ENCODE data around the gene GET3.

Gene GET3

DNA sequence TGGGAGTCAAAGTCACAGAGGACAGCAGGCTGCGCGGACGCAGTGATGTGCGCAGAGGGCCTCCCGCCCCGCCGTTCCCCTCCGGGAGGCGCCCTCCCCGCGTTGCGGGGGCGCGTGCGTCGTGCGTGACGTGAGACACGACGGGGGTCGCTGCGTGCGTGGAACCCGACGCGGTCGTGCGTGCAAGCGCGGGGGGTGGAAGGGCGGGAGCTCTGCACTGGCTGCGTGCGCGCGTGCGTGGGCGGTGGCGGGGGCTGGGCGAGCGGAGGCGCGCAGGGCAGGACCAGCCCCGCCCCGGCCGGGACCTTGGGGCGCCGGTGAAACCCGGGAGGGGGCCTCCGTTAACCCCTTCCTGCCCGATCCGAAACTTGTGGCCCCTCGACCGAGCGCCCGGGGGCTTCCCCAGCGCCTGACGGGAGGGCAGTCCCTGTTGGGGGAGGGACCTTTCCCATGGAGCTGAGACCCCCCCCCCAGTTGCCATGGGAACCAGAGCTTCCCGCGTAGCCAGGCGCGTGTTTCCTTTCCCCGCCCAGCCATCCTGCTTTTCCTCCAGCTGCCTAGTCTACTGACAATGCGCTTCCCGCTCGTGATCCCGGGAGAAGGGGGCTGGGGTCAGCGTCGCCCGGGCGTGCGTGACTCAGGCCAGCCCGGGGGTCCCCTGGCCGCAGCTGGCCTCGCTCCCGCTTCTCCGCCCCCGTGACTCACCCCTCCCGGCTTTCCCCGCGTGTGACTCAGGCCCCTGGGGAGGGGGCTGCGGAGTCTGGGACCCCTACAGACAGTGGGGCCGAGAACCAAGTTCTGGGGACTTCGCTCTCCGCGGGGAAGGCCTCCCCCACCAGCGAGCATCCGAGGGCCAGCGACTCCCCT lies 45.4 kb downstream of the GET3 start:
- no peak for DNase-seq

GRCh38 chr19:12783291-12783848 lies 46.1 kb downstream of the GET3 start:
- no peak for DNase-seq

- DNase-seq: no peak
These were observed 46.6 kb downstream of the GET3 start for GRCh38 chr19:12783849-12784393.

DNA sequence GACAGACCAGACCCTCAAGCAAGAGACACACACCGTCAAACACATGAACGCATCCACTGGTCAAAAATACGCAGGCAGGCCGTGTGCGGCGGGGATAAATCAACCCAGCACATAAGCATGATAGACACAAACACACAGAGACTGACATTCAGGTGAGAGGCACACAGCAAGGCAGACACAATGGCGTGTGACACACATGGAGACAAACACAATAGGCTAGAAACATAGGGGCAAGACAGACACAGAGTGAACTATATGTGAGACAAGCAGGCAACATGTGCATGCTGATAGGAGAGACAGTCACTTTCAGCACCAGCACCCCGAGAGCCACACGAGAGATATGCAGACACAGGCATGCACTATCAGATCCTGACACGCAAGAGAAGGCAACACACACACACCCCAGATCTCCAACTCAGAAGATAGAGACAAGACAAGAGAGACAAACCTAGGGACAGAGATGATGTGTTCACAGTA lies 47.1 kb downstream of the GET3 start:
- DNase-seq: no peak

DNA sequence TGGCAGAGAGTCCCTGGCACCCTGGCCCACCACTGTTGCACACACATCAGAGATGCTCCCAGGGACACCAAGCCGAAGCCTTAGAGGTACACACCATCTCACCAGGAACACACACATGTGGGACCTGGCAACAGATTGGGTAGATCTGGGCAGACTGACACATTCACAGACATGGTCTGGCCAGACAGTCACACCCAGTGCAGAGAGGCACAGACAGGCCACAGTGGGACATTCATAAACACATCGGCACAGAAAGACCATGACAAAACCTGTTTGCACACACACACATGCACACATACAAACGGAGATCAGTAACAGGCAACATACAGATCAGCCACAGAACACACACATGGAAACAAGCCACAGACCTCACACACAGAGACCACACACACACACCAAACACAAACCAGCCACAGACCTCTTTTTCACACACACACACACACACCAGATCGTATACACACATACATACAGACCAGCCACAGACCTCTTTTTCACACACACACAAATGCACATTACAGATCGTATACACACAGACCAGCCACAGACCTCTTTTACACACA lies 47.7 kb downstream of the GET3 start:
- no peak for DNase-seq

GRCh38 chr19:12785431-12786031 lies 48.2 kb downstream of the GET3 start:
- DNase-seq: no peak

DNA sequence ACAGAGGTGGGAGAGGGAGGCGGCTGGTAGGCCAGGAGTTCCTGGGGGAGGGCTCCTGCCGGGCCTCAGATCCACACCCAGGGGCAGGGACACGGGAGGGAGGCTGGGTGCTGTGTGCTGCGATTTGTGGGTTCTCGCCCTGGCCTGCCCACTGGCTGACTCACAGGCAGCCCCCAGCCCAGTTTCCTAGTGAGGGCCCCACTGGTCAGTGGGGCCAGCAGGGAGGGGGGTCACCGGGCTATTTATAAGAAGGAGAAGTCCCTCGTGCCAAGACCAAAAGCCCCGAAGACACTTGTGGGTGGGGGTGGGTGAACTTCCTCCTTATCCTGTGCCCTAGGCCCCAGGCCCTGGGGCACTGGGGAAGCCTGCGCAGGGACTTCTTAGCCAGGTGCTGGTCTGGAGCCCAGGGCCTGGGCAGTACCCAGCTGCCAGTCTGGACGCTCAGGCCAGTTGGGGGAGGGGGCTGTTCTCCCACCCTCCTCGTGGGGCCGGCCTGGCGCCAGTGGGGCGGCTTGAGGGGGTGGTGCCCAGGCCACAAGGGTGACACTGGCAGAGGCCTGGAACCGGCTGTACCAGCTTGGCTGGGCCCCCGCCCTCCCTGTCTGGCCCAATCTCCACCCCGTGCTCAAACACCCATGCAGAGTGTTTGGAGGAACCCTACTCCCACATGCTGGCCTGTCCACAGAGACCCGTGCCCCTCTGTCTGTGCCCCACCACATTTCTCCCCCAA lies 49.0 kb downstream of the GET3 start:
- DNase-seq: no peak

DNA sequence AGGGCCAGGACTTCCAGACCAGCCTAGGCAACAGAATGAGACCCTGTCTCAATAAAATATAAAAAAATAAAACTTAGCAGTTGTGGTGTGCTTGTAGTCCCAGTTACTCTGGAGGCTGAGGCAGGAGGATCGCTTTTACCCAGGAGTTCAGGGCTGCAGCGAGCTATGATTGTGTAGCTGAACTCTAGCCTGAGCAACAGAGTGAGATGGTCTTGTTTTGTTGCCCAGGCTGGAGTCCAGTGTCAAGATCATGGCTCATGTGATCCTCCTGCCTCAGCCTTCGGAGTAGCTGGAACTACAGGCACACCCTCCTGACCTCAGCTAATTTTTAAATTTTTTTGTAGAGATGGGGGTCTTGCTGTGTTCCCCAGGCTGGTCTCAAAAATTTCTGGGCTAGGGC lies 49.7 kb downstream of the GET3 start:
- no peak for DNase-seq

DNA sequence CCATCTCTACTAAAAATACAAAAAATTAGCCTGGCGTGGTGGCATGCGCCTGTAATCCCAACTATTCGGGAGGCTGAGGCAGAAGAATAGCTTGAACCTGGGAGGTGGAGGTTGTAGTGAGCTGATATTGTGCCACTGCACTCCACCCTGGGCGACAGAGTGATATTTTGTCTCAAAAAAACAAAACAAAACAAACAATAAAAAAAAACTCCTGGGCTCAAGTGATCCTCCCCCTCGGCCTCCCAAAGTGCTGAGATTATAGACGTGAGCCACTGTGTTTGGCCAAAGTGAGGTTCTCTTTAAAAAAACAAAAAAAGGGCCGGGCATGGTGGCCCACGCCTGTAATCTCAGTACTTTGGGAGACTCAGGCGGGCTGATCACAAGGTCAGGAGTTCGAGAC lies 50.2 kb downstream of the GET3 start:
- no peak for DNase-seq

GRCh38 chr19:12788042-12788681 lies 50.9 kb downstream of the GET3 start:
- no peak for DNase-seq

DNA sequence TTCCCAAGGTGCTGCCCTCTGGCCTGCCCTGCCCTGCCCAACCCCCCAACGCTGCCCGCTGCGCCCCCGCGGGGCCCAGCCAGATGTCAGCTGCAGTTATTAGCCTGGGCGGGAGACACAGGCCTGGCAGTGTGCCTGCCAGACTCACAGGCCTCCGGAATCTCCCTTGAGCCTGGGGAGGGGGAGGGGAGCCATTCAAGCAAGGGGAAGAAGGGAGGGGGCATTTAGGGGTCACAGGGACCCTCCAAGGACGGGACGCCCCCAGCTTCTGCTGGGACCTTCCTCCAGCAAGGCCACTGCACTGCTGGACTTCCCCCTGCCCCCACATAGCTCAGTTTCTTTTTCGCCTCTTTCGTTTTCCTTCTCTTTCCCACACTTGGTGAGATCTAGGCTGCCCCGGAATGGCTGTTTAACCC lies 51.4 kb downstream of the GET3 start:
- DNase-seq: no peak

DNA sequence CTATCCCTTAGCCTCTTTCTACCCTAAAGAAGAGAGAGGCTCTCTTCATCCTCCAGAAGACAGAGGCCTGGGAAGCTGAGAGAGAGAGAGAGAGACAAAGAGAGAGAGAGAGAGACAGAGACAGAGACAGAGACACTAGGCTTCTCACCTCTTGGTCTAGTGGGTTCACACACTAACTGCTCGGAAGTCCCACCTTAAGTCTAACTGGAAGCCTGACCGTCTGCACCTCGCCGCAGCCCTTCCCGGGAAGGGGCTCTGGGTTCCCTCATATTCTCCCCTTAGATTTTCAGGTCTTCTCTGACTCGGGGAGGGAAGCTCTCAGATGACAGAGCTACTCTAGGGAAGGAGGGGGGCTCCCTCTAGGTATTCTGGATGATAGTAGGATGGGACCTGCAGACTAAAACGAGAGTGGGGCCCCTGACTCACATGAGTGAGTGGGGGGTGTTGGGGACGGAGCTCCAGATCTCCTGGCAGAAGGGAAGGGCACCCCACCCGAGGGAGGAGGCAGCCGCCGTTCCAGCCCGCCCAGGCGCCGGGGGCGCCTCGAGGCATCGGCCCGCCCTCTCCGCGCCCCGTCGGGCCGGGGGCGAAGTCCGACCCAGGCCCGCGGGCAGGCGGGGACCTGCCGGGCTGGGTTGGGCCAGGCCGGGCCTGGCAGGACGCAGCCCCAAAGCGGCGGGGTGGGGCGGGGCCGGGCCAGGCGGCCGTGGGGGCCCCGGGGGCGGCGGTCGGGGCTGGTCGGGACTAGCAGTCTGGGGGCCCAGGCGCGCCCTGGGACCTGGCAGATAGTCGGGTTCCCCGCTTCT lies 52.0 kb downstream of the GET3 start:
- DNase-seq: no peak

GRCh38 chr19:12789904-12790619 lies 52.8 kb downstream of the GET3 start:
- no peak for DNase-seq

- no peak for DNase-seq
These were observed 53.5 kb downstream of the GET3 start for GRCh38 chr19:12790628-12791344.

GRCh38 chr19:12791345-12792050 lies 54.2 kb downstream of the GET3 start, which contains the start of gene JUNB:
JUNB (plus strand) TSS chr19:12791486; CDS start chr19:12791772, 286 bp downstream.
- no peak for DNase-seq

DNA sequence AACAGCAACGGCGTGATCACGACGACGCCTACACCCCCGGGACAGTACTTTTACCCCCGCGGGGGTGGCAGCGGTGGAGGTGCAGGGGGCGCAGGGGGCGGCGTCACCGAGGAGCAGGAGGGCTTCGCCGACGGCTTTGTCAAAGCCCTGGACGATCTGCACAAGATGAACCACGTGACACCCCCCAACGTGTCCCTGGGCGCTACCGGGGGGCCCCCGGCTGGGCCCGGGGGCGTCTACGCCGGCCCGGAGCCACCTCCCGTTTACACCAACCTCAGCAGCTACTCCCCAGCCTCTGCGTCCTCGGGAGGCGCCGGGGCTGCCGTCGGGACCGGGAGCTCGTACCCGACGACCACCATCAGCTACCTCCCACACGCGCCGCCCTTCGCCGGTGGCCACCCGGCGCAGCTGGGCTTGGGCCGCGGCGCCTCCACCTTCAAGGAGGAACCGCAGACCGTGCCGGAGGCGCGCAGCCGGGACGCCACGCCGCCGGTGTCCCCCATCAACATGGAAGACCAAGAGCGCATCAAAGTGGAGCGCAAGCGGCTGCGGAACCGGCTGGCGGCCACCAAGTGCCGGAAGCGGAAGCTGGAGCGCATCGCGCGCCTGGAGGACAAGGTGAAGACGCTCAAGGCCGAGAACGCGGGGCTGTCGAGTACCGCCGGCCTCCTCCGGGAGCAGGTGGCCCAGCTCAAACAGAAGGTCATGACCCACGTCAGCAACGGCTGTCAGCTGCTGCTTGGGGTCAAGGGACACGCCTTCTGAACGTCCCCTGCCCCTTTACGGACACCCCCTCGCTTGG lies 55.0 kb downstream of the GET3 start:
- DNase-seq: no peak

DNA sequence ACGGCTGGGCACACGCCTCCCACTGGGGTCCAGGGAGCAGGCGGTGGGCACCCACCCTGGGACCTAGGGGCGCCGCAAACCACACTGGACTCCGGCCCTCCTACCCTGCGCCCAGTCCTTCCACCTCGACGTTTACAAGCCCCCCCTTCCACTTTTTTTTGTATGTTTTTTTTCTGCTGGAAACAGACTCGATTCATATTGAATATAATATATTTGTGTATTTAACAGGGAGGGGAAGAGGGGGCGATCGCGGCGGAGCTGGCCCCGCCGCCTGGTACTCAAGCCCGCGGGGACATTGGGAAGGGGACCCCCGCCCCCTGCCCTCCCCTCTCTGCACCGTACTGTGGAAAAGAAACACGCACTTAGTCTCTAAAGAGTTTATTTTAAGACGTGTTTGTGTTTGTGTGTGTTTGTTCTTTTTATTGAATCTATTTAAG lies 55.6 kb downstream of the GET3 start:
- DNase-seq: no peak

All from cortex of kidney (tissue), 1 donor.